Panc1 (cell line): Measurements from ENCODE around the gene STAT3.

Source experiments
- CTCF ChIP-seq: fragments of 450-650 bp; IDR thresholded peaks from 2 replicates; pipeline ENCODE4 v1.5.1; 2017; ENCODE audit warnings: mild to moderate bottlenecking
- POLR2AphosphoS5 ChIP-seq: IDR thresholded peaks from 2 replicates; pipeline ENCODE4 v1.6.1; 2012; ENCODE audit warnings: mild to moderate bottlenecking, low read depth, low read length, moderate library complexity
- SIN3A ChIP-seq: IDR thresholded peaks from 2 replicates; pipeline ENCODE4 v1.6.1; 2012; ENCODE audit warnings: low read depth, mild to moderate bottlenecking, low read length, moderate library complexity, borderline replicate concordance; ENCODE audit not compliant: insufficient read depth
- TCF7L2 ChIP-seq: IDR thresholded peaks from 2 replicates; pipeline ENCODE4 v1.6.1; 2011; ENCODE audit warnings: mild to moderate bottlenecking, low read depth, low read length, inconsistent platforms
- TF ChIP-seq, protein P1 (sequence below), 2 experiments: IDR thresholded peaks; 2 replicates each; pipeline ENCODE4 v1.6.1; 2011 to 2012; ENCODE audit warnings: low read depth in 2 of 2, control low read depth in 1 of 2, low read length in 1 of 2, mild to moderate bottlenecking in 1 of 2, moderate library complexity in 1 of 2; ENCODE audit not compliant: insufficient read depth in 1 of 2

GRCh38 chr17:42305543-42306384 is 82.5 kb downstream of the STAT3 start:
- TF ChIP-seq POLR2AphosphoS5 (no peak), CTCF (no peak), TCF7L2 (no peak), SIN3A (no peak)
- TF ChIP-seq, protein P1, sequence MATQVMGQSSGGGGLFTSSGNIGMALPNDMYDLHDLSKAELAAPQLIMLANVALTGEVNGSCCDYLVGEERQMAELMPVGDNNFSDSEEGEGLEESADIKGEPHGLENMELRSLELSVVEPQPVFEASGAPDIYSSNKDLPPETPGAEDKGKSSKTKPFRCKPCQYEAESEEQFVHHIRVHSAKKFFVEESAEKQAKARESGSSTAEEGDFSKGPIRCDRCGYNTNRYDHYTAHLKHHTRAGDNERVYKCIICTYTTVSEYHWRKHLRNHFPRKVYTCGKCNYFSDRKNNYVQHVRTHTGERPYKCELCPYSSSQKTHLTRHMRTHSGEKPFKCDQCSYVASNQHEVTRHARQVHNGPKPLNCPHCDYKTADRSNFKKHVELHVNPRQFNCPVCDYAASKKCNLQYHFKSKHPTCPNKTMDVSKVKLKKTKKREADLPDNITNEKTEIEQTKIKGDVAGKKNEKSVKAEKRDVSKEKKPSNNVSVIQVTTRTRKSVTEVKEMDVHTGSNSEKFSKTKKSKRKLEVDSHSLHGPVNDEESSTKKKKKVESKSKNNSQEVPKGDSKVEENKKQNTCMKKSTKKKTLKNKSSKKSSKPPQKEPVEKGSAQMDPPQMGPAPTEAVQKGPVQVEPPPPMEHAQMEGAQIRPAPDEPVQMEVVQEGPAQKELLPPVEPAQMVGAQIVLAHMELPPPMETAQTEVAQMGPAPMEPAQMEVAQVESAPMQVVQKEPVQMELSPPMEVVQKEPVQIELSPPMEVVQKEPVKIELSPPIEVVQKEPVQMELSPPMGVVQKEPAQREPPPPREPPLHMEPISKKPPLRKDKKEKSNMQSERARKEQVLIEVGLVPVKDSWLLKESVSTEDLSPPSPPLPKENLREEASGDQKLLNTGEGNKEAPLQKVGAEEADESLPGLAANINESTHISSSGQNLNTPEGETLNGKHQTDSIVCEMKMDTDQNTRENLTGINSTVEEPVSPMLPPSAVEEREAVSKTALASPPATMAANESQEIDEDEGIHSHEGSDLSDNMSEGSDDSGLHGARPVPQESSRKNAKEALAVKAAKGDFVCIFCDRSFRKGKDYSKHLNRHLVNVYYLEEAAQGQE (IDR thresholded peaks at IDR 0.05; ENCODE audit: insufficient read depth in 1 of 2, low read depth in 2 of 2, low read length in 1 of 2): no peak
